ENCODE data around the gene SCP2.

Gene SCP2

GRCh38 chr1:53061859-53062707 lies 135.0 kb downstream of the SCP2 start, which contains the start of gene PODN:
Gene PODN (plus strand): TSS chr1:53062213. CDS start chr1:53069856, 7,643 bp downstream.
- H4K20me1 ChIP-seq (ENCODE audit: insufficient read depth, low read length, poor library complexity, severe bottlenecking) = no peaks in the 10 kb centered on the region
- H3K9me3 ChIP-seq (ENCODE audit: insufficient read depth, low read depth, low read length) = no peaks in the 10 kb centered on the region
- no peak for TF ChIP-seq EZH2phosphoT487 (IDR thresholded peaks at IDR 0.05; ENCODE audit: borderline replicate concordance)
- no peak for TF ChIP-seq CTCF (conservative IDR thresholded peaks at IDR 0.05; ENCODE audit: low read length)
- H3K4me3 ChIP-seq (ENCODE audit: low read length, poor library complexity, severe bottlenecking) = no peak within 1 kb of the TSS
- no peaks in the 10 kb centered on the region for H3K9me2 ChIP-seq (replicated peaks; ENCODE audit: low read depth, low read length)
- H2AFZ ChIP-seq (ENCODE audit: low read length) = no peak within 1 kb of the TSS
- no peak within 1 kb of the TSS for H3K4me2 ChIP-seq (ENCODE audit: low read depth, low read length, poor library complexity, severe bottlenecking)
- H3K27me3 ChIP-seq (ENCODE audit: insufficient read depth, low read length, poor library complexity, severe bottlenecking) = peaks cover 8% of the 10 kb centered on the region
- no peak within 1 kb of the TSS for H3K9ac ChIP-seq (ENCODE audit: low read depth, low read length, poor library complexity, severe bottlenecking)
- no peaks in the 10 kb centered on the region for H3K79me2 ChIP-seq (ENCODE audit: insufficient read depth, low read length)
- no peaks in the 10 kb centered on the region for H3K4me1 ChIP-seq (ENCODE audit: insufficient read depth, low read length, poor library complexity, severe bottlenecking)
- H3K36me3 ChIP-seq (ENCODE audit: insufficient read depth, low read length) = no peaks in the 10 kb centered on the region
- no peaks in the 10 kb centered on the region for H3F3A ChIP-seq (ENCODE audit: low read depth)

- Histone ChIP-seq H3K9ac (ENCODE audit: low read depth, low read length, poor library complexity, severe bottlenecking) (no peak overlapping the region), H3K36me3 (ENCODE audit: insufficient read depth, low read length) (no peaks in the 10 kb centered on the region), H2AFZ (ENCODE audit: low read length) (no peak overlapping the region), H3K79me2 (ENCODE audit: insufficient read depth, low read length) (no peaks in the 10 kb centered on the region), H3K4me1 (ENCODE audit: insufficient read depth, low read length, poor library complexity, severe bottlenecking) (no peaks in the 10 kb centered on the region), H3K4me3 (ENCODE audit: low read length, poor library complexity, severe bottlenecking) (no peak overlapping the region), H3F3A (ENCODE audit: low read depth) (no peaks in the 10 kb centered on the region), H3K27me3 (ENCODE audit: insufficient read depth, low read length, poor library complexity, severe bottlenecking) (peaks cover 8% of the 10 kb centered on the region), H3K9me3 (ENCODE audit: insufficient read depth, low read depth, low read length) (no peaks in the 10 kb centered on the region), H3K9me2 (replicated peaks; ENCODE audit: low read depth, low read length) (no peaks in the 10 kb centered on the region), H4K20me1 (ENCODE audit: insufficient read depth, low read length, poor library complexity, severe bottlenecking) (no peaks in the 10 kb centered on the region), H3K4me2 (ENCODE audit: low read depth, low read length, poor library complexity, severe bottlenecking) (no peak overlapping the region)
- TF ChIP-seq EZH2phosphoT487 (IDR thresholded peaks at IDR 0.05; ENCODE audit: borderline replicate concordance) (no peak), CTCF (conservative IDR thresholded peaks at IDR 0.05; ENCODE audit: low read length) (no peak)
These were observed 135.9 kb downstream of the SCP2 start for GRCh38 chr1:53062708-53063591.

GRCh38 chr1:53063744-53064515 lies 136.9 kb downstream of the SCP2 start:
- Histone ChIP-seq H3K4me2 (ENCODE audit: low read depth, low read length, poor library complexity, severe bottlenecking) (no peak overlapping the region), H3K79me2 (ENCODE audit: insufficient read depth, low read length) (no peaks in the 10 kb centered on the region), H3K36me3 (ENCODE audit: insufficient read depth, low read length) (no peaks in the 10 kb centered on the region), H3K4me1 (ENCODE audit: insufficient read depth, low read length, poor library complexity, severe bottlenecking) (no peaks in the 10 kb centered on the region), H2AFZ (ENCODE audit: low read length) (no peak overlapping the region), H3F3A (ENCODE audit: low read depth) (no peaks in the 10 kb centered on the region), H3K9me2 (replicated peaks; ENCODE audit: low read depth, low read length) (no peaks in the 10 kb centered on the region), H4K20me1 (ENCODE audit: insufficient read depth, low read length, poor library complexity, severe bottlenecking) (no peaks in the 10 kb centered on the region), H3K27me3 (ENCODE audit: insufficient read depth, low read length, poor library complexity, severe bottlenecking) (peaks cover 8% of the 10 kb centered on the region), H3K4me3 (ENCODE audit: low read length, poor library complexity, severe bottlenecking) (no peak overlapping the region), H3K9me3 (ENCODE audit: insufficient read depth, low read depth, low read length) (no peaks in the 10 kb centered on the region), H3K9ac (ENCODE audit: low read depth, low read length, poor library complexity, severe bottlenecking) (no peak overlapping the region)
- TF ChIP-seq EZH2phosphoT487 (IDR thresholded peaks at IDR 0.05; ENCODE audit: borderline replicate concordance) = no peak

All from Loucy (cell line).